Renal cortex interstitium (tissue), 11 donors: Measurements from ENCODE around the gene WASHC2A. TPM values are rescaled to one million over a fixed set of nuclear protein-coding genes. Genes with fewer than 3 reads are reported as not detected.
"Not testable (repeated sequence)": the region's sequence is repeated elsewhere in the genome, so short reads cannot be mapped to it uniquely, and the experiment has no call there.

Source experiments
- DNase-seq, 11 donors: peaks; one replicate each; pipeline ENCODE4 v3.0.0-alpha.2; 2013; ENCODE audit warnings: low read depth in 9 of 11, low spot score in 4 of 11; ENCODE audit errors: extremely low read depth in 1 of 11
- polyA plus RNA-seq, 3 donors: library from polyadenylated mRNA; unstranded; fragments of 120-200 nt; gene quantifications; one replicate each; pipeline ENCODE4 v1.2.1, GENCODE V29; 2013; ENCODE audit not compliant: insufficient read length in 3 of 3

WASHC2A gene
- polyA plus RNA-seq, 3 donors: 67.2 to 80.8 (median 76.0) TPM

DNA sequence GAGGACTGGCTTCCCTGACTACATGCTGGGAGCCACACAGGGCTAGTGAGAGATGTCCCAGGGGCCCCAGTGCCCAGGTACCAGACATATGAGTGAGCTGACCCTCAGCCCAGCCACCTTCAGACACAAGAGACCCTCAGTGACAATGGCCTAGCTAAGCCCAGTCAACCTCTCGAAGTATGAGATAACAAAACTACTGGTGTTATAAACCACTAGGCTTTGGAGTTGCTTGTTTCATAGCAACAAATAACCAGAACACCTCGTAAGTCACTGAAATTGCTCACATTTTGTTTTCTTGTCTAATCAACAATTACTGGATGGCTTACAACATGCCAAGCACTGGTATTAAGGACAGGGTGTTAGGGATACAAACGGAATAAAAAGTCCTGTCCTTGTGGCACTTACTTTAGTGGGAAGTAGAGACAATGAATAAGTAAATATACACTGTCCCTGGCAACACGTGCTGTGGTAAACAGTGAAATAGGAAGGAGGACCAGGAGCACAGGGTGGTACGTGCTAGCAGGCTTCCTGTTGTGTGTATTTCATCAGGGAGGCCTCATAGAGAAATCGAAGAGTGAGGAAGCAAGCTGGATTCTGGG is 14.9 kb upstream of the WASHC2A start:
- not testable (repeated sequence) for DNase-seq

DNA sequence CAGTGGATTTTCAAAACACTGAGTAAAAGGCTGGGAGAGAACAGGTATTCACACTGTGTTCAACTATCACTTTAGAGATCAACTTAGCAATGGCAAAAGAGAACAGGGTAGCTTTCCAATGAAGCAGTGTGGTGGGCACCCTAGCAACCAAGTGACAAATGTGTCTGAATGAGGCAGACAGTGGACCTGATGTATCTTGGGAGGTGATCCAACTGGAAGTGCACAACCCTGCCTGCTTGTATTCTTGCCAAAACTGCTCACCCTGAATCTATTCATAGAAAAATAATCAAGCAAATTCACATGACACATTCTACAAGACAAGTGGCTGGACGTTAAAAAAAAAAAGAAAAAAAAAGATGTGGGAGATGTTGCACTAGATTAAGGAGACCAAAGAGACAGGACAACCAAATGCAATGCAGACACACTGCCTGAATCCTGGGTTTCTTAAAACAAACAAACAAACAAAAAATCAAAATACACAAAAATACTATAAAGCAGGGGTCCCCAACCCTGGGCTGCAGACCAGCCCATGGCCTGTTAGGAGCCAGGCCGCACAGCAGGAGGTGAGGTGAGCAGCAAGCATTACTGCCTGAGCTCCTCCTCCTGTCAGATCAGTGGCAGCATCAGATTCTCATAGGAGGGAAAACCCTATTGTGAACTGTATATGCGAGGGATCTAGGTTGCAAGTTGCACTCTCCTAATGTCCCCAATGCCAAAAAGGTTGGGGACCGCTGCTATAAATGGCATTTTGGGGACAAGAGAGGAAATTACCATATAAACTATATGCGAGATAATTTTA is 12.1 kb upstream of the WASHC2A start:
- DNase-seq: not testable (repeated sequence)

DNA sequence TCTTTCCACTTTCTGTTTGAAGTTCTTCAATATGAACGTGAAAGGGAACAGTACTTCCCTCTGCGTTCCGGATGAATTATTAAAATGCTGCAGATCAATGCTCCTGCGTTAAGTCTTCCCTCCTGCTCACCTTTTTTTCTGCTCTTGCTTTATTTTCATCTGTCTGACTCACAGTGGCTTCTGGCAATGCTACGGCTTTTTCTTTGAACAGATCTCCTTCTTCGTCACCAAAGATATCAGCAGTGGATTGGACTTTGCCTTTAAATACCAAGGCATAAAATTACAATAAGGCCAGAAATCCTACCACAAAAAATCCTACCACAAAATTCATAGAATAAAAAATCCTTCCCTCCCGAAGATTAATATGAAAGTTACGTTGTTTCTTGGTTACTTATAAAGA is 11.1 kb upstream of the WASHC2A start:
- not testable (repeated sequence) for DNase-seq

DNA sequence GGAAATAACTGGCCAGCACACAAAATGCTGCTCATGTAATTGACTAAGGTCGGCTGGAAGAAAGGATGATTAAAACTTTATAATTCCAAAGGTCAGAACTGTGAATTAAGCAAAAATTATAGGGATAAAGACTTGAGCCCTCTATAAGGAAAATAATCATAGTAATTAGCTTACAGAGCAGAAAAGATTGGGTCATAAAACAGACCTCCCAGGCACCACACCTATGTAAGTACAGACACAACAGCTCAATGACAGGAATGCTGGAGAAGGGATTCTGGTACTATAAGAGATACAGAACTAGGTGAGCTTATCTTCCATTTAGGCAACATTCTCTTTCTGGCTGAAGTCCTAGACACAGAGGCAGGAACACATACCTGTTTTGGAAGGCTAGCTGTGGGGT is 9.0 kb upstream of the WASHC2A start:
- not testable (repeated sequence) for DNase-seq

DNA sequence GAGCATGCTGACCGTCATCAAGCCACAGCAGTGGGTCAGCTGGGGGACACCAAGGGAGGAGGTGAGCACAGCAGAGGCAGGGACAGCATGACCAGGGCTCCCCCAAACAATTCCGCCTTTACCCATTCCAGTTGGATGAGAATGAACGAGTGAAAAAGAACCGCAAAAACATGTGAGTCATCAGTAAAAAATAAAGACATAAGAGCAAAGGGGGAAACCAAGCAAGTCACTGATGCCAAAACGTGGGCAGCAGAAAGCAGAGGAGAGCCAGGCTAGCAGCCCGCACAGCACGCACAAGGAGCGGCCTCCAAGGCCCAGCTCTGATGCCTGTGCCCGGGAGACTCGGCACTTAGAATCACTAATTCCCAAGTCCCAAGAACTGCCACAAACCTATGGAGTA is 7.8 kb upstream of the WASHC2A start:
- not testable (repeated sequence) for DNase-seq

DNA sequence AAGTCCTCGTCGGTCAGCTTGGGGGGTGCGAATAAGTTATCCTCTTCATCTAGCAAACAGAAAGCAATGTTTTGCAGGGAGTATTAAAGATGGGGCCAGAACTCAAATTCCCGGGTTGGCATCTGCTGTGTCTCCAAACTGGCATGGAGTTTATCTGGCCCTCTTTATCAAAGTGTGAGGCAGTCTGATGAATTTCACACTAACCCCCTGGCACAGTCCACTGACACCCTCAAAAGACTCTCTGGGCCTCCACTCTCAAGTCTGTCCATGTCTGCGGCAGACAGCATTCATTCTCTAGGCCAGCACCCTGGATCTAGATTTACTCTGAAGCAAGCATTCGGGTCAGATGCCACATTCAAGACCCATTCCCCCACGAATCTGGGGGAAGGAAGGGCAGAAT is 6.2 kb upstream of the WASHC2A start:
- DNase-seq: not testable (repeated sequence)

DNA sequence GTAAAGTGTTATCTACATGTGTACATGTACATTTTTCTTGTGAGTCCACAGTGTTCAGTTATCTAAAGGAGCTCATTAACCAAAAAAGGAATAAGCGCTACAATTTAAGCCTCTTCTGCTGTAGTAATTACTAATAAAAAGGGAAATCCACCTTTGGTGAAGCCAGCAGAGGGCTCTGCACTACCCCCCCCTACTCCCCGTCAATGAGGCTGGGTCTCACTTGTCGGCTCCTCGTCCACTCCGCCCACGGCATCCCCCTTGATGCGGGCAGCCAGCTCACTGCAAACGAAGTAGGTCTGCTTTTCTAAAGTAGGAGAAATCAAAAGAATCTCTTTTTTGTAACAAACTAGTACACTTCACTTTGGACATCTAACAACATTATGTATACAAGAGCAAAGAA is 4.7 kb upstream of the WASHC2A start:
- no peak for DNase-seq

DNA sequence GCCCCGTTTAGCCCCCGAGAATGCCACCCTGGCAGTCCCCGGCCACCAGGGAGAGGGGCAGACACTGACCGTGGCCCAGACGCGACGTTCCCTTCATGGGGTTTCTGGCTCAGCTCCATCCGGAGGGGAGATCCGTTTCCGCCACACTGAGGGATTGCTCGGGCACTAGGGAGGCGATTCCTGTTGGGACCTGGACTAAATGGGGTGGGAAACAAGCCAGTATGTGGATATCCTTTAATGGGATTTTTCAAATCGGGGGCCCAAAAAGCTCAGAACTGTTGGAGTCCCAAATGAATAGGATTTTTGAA is 552 bp downstream of the WASHC2A start:
- DNase-seq: not testable (repeated sequence)

DNA sequence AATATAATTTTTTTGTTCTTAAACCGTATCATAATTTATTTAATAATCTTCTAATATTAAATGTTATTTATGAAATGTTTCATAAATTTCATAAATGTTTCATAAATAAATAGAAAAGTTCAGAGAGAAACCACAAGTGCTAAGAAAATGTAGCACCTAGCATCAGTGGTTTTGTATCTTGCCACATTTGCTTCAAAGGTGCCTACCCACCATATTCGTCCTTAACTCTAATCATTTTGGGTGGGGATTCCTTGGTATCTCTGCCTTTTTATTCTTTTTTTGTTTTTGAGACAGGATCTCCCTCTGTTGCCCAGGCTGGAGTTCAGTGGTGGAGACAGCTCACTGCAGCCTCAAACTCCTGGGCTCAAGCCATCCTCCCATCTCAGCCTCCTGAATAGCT is 7.4 kb downstream of the WASHC2A start:
- not testable (repeated sequence) for DNase-seq

DNA sequence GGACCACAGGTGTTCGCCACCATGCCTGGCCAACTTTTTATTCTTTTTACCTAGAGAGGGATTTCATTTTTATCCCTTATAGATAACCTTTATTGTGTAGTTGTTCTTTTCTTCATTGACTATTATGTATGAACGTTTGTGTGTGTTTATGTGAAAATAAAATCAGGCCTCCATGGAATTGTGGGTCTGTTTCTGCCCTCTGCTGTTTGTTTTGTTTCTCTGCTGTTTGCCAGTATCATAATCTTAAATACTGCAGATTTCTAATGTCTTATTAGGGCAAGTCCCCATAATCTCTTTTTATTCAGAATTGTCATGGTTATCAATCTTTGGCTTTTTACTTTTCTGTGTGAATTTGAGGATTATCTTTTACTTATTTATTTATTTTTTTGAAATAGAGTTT is 7.8 kb downstream of the WASHC2A start:
- DNase-seq: not testable (repeated sequence)

DNA sequence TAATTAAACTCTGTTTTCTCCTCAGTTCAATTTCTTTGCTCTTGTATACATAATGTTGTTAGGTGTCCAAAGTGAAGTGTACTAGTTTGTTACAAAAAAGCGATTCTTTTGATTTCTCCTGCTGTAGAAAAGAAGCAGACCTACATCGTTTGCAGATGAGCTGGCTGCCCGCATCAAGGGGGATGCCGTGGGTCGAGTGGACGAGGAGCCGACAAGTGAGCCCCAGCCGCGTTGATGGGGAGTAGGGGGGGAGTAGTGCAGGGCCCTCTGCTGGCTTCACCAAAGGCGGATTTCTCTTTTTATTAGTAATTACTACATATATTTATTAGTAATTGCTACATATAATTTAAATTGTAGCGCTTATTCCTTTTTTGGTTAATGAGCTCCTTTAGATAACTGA is 23.6 kb downstream of the WASHC2A start:
- not testable (repeated sequence) for DNase-seq

DNA sequence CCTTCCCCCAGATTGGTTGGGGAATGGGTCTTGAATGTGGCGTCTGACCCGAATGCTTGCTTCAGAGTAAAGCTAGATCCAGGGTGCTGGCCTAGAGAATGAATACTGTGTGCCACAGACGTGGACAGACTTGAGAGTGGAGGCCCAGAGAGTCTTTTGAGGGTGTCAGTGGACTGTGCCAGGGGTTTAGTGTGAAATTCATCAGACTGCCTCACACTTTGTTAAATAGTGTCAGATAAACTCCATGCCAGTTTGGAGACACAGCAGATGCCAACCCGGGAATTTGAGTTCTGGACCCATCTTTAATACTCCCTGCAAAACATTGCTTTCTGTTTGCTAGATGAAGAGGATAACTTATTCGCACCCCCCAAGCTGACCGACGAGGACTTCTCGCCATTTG is 25.2 kb downstream of the WASHC2A start:
- not testable (repeated sequence) for DNase-seq

DNA sequence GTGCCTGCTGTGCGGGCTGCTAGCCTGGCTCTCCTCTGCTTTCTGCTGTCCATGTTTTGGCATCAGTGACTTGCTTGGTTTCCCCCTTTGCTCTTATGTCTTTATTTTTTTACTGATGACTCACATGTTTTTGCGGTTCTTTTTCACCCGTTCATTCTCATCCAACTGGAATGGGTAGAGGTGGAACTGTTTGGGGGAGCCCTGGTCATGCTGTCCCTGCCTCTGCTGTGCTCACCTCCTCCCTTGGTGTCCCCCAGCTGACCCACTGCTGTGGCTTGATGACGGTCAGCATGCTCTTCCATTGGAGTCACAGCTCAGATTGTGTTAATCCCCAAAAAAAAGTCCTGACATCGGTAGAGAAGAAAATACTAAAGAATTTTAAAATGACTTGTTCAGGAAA is 26.9 kb downstream of the WASHC2A start:
- not testable (repeated sequence) for DNase-seq

DNA sequence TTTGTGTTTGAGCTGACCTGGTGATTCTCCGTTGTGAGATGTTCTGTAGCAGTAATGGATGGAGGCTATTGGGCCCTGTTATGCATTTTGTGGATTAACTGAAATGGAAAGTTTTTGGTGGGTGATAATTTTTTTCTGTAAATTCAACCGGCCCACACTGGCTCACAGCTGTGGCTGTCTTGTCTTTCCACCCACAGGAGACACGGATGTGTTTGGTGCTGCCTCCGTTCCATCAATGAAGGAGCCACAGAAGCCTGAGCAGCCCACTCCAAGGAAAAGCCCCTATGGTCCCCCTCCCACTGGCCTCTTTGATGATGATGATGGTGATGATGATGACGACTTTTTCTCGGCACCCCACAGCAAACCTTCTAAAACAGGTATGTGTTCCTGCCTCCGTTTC is 27.6 kb downstream of the WASHC2A start:
- DNase-seq: not testable (repeated sequence)

DNA sequence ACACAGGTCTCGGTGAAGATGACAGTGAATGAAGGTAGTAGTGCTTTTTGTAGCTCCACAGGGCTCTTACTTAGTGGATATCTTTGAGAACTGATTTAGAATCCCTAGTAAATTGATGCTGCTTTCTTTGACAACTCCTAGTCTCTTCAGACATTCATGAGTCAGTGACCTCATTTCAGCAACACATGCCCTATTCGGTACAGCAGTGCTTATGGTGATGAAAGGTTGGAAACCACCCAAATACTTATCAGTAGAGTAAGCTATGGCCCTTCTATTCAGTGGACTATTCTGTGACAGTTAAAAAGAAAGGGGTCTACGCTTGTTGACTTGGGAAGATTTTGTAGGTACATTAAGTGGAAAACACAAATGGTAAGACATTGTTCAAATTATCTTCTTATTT is 29.0 kb downstream of the WASHC2A start:
- not testable (repeated sequence) for DNase-seq

DNA sequence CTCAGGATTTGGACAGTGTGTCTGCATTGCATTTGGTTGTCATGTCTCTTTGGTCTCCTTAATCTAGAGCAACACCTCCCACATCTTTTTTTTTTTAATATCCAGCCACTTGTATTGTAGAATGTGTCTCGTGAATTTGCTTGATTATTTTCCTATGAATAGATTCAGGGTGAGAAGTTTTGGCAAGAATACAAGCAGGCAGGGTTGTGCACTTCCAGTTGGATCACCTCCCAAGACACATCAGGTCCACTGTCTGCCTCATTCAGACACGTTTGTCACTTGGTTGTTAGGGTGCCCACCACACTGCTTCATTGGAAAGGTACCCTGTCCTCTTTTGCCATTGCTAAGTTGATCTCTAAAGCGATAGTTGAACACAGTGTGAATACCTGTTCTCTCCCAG is 30.9 kb downstream of the WASHC2A start:
- not testable (repeated sequence) for DNase-seq

DNA sequence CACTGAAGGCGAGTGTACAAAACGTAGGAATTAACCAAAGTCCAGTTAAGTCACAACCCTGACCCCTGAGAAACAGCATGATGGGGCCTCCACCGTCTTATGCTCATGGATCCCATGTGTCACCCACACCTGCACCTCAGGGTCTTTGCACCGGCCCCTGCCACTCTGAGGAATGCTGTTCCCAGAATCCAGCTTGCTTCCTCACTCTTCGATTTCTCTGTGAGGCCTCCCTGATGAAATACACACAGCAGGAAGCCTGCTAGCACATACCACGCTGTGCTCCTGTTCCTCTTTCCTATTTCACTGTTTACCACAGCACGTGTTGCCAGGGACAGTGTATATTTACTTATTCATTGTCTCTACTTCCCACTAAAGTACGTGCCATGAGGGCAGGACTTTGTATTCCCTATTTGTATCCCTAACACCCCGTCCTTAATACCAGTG is 33.4 kb downstream of the WASHC2A start:
- DNase-seq: not testable (repeated sequence)

DNA sequence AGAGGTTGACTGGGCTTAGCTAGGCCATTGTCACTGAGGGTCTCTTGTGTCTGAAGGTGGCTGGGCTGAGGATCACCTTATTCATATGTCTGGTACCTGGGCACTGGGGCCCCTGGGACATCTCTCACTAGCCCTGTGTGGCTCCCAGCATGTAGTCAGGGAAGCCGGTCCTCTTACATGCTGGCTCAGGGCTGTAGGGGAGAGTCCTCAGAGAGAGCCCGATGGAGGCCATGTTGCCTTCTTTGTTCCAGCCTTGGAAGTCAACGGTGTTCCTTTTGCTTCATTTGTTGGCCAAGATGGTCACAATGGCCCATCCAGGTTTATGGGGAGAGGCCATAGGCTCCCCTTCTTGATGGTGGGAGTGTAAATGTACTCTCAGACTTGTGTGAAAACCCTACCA is 34.0 kb downstream of the WASHC2A start:
- DNase-seq: not testable (repeated sequence)

DNA sequence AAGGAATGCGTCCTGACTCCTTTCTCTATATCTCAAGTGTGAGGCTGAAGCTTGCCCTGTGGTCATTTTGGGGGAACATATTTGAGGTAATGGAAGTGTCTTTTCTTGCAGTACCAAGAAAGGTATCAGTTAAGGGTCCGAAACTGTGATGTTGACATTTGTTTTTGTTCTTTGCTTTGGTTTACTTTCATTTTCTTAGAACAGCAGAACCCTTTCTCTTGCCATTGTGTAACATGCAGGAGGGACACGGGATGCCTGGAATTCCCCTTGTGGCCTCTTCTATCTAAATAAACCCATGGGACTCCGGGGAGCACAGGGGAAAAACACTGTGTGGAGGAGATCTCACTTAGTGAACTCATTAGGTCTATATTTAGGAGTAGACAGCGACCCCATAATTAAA is 34.5 kb downstream of the WASHC2A start:
- DNase-seq: not testable (repeated sequence)

DNA sequence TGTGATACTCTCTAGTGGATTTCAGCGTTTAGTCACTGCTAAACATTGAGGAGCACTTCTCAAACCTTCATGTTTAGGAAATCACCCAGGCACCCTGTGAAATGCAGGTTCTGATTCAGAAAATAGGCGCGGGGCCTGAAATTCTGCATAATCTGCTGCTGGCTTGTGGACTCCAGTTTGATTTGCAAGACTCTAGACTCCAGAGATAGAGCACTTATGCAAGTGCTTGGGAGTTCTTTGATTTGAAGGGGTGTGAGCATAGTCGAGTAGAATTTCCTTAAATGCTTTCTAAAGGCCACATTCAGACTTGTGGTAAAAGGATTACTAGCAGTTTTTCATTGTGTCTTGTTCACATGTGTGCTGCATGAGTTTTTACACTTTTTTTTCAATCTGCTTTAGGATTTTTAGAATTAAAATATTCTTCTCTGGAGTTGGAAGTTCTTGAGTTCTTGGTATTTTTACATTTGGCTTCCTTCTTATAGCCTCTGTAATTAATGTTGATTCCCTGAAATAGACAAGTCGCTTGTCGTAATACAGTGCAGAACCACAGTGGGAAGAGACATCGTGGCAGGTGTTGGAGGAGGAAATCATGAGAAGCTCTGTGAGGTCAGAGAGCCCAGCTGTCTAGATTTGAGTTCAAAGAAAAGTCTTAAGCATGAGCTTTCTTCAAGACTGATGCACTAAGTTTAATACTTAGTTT is 41.4 kb downstream of the WASHC2A start:
- DNase-seq: not testable (repeated sequence)
